ENCODE data around the gene NTSR2.

The NTSR2 gene

DNA sequence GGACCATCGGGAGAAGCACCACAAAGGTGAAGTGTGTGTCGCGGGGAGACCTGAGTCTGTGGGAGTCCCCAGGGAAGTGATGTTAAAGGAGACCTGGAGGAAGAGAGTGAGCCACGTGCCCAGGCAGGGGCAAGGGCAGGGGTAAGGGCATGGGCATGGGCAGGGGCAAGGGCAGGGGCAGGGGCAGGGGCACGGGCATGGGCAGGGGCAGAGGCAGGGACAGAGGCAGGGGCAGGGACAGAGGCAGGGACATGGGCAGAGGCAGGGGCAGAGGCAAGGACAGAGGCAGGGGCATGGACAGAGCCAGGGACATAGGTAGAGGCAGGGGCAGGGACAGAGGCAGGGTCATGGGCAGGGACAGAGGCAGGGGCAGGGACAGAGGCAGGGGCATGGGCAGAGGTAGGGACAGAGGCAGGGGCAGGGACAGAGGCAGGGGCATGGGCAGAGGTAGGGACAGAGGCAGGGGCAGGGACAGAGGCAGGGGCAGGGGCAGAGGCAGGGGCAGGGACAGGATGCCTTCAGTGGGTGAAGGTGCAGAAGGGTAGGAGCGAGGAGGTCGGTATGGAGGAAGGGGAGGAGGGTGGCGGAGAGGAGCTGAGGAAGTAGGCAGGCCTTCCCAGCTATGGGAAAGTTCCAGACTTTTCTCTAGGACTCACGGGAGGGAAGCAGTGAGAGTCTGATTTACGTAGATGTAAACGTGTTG is 33.3 kb downstream of the NTSR2 start:
- Histone ChIP-seq H3K27ac (no peak overlapping the region), H3K4me3 (no peak overlapping the region)

DNA sequence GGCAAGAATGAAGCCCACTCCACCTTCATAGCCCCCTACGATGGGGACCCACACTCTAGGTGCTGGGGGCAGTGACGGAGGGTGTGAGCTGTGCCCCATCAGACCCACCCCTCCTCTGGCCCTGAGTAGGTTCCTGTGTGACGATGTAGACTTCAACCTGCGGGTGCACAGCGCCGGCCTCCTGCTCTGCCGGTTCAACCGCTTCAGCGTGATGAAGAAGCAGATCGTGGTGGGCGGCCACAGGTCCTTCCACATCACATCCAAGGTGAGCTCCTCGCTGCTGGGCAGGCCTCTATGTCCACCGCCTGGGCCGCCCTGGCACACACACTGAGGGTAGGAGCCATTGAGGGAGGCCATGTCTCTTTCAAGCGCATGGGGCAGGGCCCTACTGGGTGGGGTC is 34.9 kb downstream of the NTSR2 start:
- H3K27ac ChIP-seq = no peak overlapping the region
- no peak overlapping the region for H3K4me3 ChIP-seq

DNA sequence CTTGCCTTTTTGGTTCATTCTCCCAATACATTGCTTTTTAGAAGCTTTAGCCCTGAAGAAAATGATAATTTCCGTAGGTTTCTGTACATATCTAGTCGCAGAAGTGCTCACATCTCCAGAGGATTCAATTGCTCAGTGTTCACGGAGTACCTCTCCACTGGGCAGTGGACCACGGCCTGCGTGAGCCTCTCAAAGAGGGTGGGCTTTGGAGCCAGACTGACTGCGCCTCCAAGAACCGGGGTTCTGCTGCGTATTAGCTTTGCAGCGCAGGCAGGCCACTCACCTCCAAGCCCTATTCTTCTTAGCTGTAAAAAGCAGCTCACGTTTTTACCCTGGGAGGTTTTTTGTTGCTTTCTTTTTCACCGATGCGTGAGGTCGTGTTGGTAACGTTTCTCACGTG is 35.4 kb downstream of the NTSR2 start:
- Histone ChIP-seq H3K27ac (no peak overlapping the region), H3K4me3 (no peak overlapping the region)

DNA sequence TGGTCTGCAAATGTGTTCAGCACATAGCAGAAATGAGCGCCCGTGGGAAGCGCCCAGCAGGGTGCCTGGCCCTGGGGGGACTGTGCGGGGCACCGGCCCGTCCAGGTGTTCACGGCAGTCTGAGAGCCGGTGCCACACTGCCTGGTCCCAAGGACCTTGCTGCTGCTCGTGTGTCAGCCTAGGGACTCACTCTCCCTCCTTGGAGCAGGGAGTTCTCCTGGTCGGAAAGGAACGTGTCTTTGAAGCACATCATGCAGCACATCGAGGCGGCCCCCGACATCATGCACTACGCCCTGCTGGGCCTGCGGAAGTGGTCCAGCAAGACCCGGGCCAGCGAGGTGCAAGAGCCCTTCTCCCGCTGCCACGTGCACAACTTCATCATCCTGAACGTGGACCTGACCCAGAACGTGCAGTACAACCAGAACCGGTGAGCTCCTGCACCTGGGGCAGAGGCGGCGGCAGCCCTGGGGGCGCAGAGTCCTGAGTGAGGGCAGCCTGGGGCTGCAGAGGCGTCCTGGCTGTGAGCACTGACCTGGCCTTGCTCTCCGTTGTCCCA is 36.0 kb downstream of the NTSR2 start:
- Histone ChIP-seq H3K4me3 (no peak overlapping the region), H3K27ac (no peak overlapping the region)

DNA sequence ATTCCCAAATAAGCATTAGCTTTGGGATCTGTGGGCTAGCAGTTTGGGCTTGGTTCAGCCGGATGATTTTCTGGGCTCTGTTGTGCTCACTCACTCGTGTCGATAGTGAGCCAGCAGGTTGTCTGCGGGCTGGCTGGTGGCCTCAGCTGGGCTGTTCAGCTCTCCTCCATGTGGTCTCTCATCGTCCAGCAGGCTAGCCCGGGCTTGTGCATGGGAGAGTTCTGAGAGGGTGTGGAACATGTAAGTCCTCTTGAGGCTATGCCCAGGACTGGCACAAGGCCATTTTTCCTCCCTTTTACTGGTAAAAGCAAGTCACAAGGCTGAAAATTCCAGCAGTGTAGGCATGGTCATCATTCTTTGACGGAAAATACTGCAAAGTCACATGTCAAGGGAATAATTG is 38.5 kb downstream of the NTSR2 start:
- Histone ChIP-seq H3K4me3 (no peak overlapping the region), H3K27ac (no peak overlapping the region)

DNA sequence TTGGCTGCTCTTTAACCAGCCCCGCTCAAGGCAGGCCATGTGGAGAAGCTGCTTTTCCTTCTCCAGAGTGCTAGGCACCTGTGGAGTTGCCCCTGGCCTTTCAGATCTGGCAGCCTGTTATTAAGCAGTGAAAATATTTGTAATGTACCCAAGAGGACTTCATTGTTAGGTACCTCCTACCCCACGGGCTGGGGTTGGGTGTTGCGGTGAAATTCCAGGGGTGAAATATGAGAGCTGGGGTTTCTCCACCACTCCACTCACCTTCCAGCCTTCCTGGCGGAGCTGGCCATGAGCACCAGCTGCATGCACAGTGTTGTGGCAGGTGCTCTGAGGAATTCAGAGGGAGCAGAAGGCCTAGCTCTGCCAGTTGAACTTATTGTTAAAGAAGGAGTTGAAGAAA is 39.1 kb downstream of the NTSR2 start:
- Histone ChIP-seq H3K27ac (no peak overlapping the region), H3K4me3 (no peak overlapping the region)

DNA sequence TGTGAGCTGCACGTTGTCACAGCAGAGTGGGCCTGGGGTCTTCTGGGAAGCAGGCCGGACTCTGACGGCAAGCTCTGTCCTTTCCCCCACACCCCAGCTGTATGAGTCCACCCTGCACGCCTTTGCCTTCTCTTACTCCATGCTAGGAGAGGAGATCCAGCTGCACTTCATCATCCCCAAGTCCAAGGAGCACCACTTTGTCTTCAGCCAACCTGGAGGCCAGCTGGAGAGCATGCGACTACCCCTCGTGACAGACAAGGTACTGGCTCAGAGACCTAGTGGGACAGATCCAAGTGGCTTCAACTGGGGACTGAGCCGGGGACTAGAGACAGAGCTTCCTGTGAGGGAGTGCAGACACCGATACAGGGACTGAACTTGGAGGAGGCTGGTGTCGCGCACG is 40.1 kb downstream of the NTSR2 start:
- H3K27ac ChIP-seq = no peak overlapping the region
- H3K4me3 ChIP-seq = no peak overlapping the region

DNA sequence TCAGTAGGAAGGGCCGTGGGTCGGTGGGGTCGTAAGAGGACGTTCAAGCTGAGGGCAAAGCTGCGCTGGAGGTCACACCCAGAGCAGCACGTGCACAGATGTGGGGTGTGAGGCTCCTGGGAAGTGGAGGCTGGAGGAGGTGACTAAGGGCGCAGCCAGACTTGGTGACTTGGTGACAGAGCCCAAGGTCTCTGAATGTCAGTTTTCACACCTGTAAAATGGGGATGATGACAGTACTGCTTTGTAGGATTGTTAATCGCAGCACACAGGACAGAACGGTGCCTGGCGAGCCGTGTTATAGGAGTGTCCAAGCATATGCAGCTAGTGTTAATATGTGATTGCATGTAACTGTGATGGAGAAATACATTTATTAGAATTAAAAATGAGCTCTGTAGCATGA is 40.8 kb downstream of the NTSR2 start:
- Histone ChIP-seq H3K4me3 (no peak overlapping the region), H3K27ac (no peak overlapping the region)

DNA sequence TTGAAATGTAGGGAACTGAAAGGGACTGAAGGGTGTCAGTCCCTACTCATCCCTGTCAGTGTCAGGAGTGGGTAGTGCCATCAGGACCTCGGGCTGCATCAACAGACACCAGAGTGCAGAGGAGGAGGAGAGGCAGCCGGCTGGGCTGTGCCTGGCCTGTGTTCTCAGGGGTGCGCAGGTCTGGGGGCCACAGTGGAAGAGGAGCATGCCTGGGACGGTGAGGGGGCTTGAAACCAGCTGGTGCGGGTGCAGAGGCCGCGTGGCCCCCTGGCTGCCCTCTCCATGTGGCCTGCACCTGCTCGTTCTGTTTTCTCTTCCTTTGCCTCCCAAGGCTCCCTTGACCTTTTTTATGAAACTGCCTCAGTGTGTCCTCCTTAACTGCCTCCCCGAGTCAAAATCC is 41.3 kb downstream of the NTSR2 start:
- no peak overlapping the region for H3K27ac ChIP-seq
- no peak overlapping the region for H3K4me3 ChIP-seq

DNA sequence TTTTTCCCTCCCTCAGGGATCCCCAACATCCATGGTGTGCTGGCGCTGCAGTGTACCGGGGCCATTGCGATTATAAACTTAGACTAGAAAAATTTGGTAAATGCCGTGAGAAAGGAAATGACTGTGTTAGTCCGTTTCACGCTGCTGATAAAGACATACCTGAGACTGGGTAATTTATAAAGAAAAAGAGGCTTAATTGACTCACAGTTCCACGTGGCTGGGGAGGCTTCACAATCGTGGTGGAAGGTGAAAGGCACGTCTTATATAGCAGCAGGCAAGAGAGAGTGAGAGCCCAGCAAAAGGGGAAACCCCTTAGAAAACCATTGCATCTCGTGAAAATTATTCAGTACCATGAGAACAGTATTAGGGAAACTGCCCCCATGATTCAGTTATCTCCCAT is 44.3 kb downstream of the NTSR2 start:
- Histone ChIP-seq H3K4me3 (no peak overlapping the region), H3K27ac (no peak overlapping the region)

DNA sequence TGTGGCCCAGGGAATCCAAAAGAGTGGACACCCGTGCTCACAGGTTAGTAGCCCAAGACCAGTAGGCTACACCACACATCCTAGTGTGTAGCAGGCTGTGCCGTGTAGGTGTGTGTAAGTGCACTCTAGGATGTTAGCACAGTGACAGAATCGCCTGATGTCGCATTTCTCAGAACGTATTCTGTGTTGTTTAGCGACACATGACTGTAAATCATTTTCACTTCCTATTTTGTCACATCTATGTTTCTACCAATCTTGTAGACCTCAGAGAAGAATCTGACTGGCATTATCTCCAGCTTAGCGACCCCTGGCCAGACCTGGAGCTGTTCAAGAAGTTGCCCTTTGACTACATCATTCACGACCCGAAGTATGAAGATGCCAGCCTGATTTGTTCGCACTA is 45.1 kb downstream of the NTSR2 start:
- Histone ChIP-seq H3K27ac (no peak overlapping the region), H3K4me3 (no peak overlapping the region)

DNA sequence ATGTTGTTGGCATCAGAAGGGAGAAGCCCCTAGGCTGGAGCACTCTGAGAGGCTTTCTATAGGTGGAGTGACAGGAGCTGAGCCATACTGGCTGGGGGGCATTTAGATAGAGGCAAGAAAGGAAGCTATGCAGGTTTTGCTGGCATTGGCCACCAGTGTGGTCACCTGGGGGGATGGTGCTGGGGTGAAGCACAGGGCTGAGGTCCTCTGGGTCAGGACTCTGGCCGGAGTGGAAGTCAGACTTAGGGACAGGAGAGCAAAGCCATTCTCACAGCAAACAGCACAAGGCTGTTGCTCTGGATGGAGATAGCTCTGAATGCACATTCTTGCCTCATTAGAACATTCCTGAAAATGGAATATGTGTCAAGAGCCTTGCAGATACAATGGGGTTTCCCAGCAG is 47.4 kb downstream of the NTSR2 start:
- Histone ChIP-seq H3K4me3 (no peak overlapping the region), H3K27ac (no peak overlapping the region)

DNA sequence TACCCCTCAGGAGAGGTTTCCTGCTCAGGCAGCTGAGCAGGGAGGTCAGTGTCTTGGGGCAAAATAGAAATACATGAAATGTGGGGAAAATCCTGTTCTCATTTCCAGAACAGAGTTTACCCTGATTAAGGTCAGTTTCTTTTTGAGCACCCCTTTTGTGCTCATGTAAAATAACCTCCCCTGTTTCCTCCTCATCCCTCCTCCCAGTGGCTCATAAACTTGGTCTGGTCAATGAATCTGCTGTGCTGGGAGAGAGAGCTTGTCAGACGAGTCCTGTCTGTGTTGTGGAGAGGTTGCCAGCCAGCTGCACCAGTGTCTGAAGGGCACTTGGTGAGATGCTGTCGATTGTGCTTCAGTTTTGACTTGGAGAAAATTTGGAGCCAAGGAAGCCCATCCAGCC is 48.6 kb downstream of the NTSR2 start:
- Histone ChIP-seq H3K4me3 (no peak overlapping the region), H3K27ac (no peak overlapping the region)

DNA sequence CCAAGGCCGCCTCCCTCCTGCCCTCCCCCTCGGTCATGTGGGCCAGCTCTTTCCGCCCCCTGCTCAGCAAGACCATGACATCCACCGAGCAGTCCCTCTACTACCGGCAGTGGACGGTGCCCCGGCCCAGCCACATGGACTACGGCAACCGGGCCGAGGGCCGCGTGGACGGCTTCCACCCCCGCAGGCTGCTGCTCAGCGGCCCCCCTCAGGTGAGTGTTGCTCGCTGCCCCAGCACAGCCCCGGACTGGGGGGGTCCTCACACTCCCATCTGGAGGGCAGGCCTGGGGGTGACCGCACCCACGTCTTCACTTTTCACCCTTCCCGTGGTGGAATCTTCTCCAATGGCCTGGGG is 51.3 kb downstream of the NTSR2 start:
- no peak overlapping the region for H3K4me3 ChIP-seq
- no peak overlapping the region for H3K27ac ChIP-seq

DNA sequence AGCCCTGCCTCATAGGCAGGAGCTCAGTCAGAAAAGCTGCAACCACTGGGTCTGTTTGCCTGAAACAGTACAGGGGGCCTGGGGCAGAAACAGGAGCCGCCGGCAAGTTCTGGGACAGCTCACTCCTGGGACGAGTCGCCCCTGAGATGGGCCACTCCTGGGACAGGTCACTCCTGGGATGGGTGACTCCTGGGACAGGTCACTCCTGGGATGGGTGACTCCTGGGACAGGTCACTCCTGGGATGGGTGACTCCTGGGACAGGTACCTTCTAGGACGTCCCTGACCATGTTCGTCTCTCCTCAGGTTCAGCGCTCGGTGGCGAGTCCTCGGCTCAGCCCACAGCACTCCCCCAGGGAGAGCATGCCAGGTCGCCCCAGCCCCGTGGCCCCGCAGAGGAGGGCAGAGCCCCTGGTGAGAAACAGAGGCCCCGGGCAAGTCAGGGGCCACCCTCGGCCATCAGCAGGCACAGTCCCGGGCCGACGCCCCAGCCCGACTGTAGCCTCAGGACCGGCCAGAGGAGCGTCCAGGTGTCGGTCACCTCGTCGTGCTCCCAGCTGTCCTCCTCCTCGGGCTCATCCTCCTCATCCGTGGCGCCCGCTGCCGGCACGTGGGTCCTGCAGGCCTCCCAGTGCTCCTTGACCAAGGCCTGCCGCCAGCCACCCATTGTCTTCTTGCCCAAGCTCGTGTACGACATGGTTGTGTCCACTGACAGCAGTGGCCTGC is 51.8 kb downstream of the NTSR2 start:
- H3K4me3 ChIP-seq = no peak overlapping the region

DNA sequence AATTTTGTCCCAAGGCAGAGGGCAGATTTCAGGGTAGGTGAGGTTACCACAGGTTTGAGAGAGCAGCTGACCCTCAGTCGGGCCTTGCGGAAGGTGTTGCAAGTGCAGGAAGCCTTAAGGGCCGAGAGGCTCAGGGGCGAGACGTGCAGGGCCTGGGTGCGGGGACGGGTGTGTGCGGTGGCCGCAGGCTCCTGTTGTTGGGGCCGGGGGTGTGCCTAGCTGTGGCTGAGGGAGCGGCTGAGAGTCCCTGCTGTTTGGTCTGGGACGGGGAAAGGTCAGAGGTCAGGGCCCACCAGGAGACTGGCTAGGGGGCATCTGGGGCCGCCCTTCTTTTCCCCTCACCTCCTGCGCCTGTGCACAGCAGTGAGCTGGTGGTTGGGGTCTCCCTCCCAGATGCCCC is 52.5 kb downstream of the NTSR2 start:
- Histone ChIP-seq H3K4me3 (no peak overlapping the region), H3K27ac (no peak overlapping the region)

More for the DNA sequence above, 51.8 kb downstream of the NTSR2 start:
- H3K27ac ChIP-seq = no peak overlapping the region

DNA sequence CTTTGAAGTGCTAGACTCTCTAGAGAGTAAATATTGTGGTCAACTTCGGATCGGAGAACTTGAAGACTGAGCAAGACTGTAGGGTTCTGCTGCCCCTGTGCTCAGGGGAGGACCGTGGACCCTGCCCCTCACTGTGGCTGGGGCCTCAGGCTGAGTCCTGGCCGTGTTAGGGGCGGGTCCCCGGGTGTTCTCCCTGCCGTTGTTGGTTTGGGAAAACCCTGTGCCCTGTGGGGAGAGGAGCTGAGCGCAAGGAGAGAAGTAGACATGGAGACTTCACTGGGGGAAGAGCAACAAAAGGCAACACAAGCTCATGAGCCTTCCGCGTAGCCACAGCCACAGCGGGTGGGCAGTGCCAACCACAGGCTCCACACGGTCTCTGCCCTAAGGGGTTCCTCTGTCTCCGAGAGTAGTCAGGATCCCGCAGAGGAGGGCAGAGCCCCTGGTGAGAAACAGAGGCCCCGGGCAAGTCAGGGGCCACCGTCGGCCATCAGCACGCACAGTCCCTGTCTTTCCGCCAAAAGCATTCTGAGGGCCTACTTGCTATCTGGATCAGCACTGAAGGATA is 53.1 kb downstream of the NTSR2 start:
- Histone ChIP-seq H3K27ac (no peak overlapping the region), H3K4me3 (no peak overlapping the region)

DNA sequence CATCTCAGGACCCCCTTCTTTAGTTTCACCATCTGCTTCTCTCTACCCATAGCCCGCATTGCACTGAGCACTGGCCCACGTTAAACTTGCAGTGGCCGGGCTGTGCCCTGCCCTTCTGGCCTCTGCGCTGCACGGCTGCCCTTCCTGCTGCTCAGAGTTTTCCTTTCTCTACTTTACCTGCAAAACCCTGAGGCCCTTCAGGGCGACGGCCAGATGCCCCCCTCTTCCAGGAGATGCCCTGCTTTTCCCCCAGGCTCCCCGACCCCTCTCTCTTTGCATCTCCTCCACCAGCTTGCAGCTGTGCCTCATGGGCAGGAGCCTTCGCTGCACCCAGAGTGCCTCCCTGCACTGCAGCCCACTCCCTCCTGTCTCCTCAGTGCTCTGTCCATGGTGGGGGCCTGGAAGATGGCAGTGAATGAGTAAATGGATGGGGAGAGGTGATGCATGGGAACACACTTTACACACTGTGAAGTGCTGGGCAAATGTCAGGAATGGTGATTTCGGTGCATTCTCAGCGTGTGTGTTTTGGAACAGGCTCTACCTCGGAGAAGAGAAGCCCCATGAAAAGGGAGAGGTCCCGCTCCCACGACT is 53.8 kb downstream of the NTSR2 start:
- no peak overlapping the region for H3K4me3 ChIP-seq
- H3K27ac ChIP-seq = no peak overlapping the region

DNA sequence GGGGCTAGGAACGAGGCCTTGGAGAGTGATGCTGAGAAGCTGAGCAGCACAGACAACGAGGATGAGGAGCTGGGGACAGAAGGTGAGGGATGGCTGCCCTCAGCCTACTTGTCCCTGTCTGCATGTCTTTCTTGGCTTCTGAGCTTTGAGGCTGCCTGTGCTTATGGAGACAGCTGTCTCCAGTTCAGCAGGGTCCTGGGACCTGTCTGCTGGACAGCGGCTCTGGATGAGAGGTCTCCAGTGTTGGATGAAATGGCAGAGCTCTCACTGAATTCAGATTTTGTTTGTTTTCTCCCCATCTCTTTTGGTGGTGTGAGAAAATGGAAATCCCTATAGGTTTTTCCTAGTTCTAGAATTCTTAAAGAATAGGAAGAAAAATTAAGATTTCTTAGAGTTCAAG is 54.8 kb downstream of the NTSR2 start:
- H3K4me3 ChIP-seq = no peak overlapping the region
- H3K27ac ChIP-seq = no peak overlapping the region

DNA sequence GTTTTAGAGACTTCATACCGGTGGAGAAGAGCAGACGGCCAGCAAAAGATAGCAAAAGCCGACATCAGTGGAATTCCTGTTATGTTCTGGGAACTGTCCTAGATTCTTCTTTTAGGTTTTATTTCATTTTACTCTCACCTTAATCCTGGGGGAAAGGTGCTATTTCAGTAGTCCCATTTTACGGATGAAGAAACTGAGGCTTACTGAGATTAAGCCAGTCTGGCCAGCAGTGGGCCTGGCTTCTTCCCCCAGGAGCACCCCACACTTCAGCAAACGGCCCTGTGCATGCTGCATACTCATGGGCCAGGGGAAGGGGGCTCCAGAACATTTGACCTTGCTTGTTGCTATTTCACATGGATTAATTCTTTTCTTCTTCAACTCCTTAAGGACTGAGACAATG is 56.7 kb downstream of the NTSR2 start:
- Histone ChIP-seq H3K4me3 (no peak overlapping the region), H3K27ac (no peak overlapping the region)

Data from skin epidermis (tissue), 12 donors.